IPS-20b (cell line): ENCODE measurements around the gene DCP1A.

ENCODE experiments used
- H3K27ac ChIP-seq: one replicate; pipeline ENCODE4 v1.5.1; 2013; ENCODE audit warnings: low read length
- H3K27me3 ChIP-seq: 2 replicates; pipeline ENCODE4 v1.6.1; 2013; ENCODE audit warnings: mild to moderate bottlenecking, low read length, inconsistent platforms; ENCODE audit not compliant: insufficient read depth
- H3K36me3 ChIP-seq: 2 replicates; pipeline ENCODE4 v1.6.1; 2013; ENCODE audit warnings: low read depth, mild to moderate bottlenecking, inconsistent platforms, low read length, moderate library complexity; ENCODE audit not compliant: insufficient read depth
- H3K4me1 ChIP-seq: 2 replicates; pipeline ENCODE4 v1.6.1; 2013; ENCODE audit warnings: mild to moderate bottlenecking, control low read depth, inconsistent platforms, low read length, moderate library complexity; ENCODE audit not compliant: insufficient read depth
- H3K4me3 ChIP-seq: 2 replicates; pipeline ENCODE4 v1.5.1; 2013; ENCODE audit warnings: mild to moderate bottlenecking, low read length, inconsistent platforms
- H3K9ac ChIP-seq: 2 replicates; pipeline ENCODE4 v1.6.1; 2013; ENCODE audit warnings: low read depth, mild to moderate bottlenecking, inconsistent platforms, low read length, moderate library complexity
- H3K9me3 ChIP-seq: 2 replicates; pipeline ENCODE4 v1.6.1; 2013; ENCODE audit warnings: mild to moderate bottlenecking, low read depth, low read length, inconsistent platforms; ENCODE audit not compliant: insufficient read depth

DCP1A gene

DNA sequence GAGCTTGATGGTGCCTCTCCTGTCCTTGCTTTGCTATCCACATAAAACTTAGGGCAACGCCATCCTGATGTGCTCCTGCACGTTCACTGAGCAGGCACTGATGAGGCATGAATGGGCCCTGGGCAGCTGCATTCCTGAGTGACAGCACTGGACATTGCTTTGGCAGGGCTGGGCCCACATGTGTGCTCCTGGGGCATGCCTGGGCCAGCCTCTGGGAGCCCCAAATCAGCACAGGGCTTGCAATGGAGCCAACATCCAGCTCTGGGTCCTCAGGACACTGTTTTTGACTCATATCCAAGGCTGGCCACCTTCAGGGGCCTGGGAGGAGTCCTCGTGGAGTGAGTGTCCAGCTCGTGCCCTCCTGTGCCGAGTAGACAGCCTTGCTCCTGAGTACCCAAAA, 85.6 kb downstream of the DCP1A start:
- H3K27ac ChIP-seq = no peak overlapping the region
- H3K9me3 ChIP-seq = no peaks in the 10 kb centered on the region
- no peak overlapping the region for H3K9ac ChIP-seq
- H3K27me3 ChIP-seq = 0 out of 2 replicates have a peak, but pooled peaks cover 9% of the 10 kb centered on the region
- H3K4me1 ChIP-seq = peaks cover 22% of the 10 kb centered on the region
- no peak overlapping the region for H3K4me3 ChIP-seq
- H3K36me3 ChIP-seq = no peaks in the 10 kb centered on the region

DNA sequence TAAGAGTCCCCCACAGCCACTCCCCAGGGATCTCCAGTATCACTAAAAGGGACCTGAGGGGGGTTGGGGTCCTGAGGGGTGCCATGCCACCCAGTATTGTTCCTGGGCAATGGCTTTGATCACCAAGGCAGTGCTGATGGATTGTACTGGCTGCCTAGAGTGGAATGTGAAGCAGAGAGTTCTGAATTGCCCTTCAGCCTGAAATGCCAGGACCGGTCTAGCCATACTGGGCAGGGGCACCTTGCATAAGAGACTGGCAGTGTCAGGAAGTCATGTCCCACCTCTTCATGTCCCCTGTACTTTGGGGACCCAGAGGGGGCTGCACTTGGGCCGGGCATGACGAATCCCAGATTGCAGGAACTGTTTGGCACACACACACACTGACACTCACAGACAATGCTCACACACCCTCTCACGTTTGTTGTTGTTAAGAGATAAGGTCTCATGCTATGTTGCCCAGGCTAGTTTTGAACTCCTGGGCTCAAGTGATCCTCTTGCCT, 87.0 kb downstream of the DCP1A start:
- Histone ChIP-seq H3K4me3 (no peak overlapping the region), H3K4me1 (peaks cover 22% of the 10 kb centered on the region), H3K27me3 (0 out of 2 replicates have a peak, but pooled peaks cover 9% of the 10 kb centered on the region), H3K36me3 (no peaks in the 10 kb centered on the region), H3K9ac (peak overlapping the region; percentile 13; the same call in 1 of the 2 replicates), H3K27ac (no peak overlapping the region), H3K9me3 (no peaks in the 10 kb centered on the region)

DNA sequence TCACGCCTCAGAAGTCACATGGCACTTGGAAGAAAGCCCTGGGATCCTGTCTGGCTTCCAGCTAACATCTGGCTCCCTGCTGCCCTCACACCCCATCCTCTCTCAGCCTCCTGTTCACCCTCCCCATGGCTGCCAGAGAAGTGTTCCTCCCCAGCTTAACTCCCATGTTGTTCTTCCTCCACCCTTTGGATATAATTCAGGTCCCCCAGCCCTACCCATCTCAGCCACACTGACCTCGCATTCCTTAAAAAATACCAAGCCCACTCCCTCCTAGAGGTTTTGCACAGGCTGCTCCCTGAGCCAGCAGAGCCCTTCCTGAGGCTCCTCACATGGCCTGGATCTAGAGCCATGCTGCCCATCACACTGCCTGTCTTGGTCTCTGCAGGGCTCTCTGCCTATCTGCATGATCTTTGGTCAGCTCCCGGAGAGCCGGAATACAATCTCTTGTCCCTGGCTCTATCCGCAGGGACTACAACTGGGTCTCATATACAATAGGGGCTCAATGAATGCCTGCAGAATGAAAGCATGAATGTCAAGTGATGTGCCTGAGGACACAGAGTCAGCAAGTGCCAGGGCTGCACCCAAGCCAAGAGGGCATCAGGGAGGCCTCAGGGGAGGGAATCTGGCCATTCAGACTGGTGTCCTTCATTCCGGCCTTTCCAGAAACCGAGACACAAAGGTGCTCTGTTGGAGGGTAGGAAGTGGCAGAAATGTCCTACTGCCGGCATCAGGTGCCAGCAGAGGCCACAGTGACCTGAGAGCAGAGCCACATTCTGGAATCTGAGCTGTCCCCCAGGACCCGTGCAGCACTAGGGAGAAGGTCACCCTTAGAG, 87.7 kb downstream of the DCP1A start:
- no peaks in the 10 kb centered on the region for H3K9me3 ChIP-seq
- no peaks in the 10 kb centered on the region for H3K36me3 ChIP-seq
- 0 out of 2 replicates have a peak, but pooled peaks cover 9% of the 10 kb centered on the region for H3K27me3 ChIP-seq
- H3K27ac ChIP-seq = peak overlapping the region; percentile 37
- H3K4me3 ChIP-seq = peak overlapping the region; percentile 33; the same call in 1 of the 2 replicates
- H3K9ac ChIP-seq = peak overlapping the region; percentile 53; the same call in 1 of the 2 replicates
- peaks cover 22% of the 10 kb centered on the region for H3K4me1 ChIP-seq

- Histone ChIP-seq H3K9me3 (no peaks in the 10 kb centered on the region), H3K36me3 (peaks cover 5% of the 10 kb centered on the region; the same call in 1 of the 2 replicates), H3K27me3 (0 out of 2 replicates have a peak, but pooled peaks cover 9% of the 10 kb centered on the region), H3K4me3 (peak overlapping the region; percentile 33; the same call in 1 of the 2 replicates), H3K4me1 (peaks cover 22% of the 10 kb centered on the region), H3K9ac (peak overlapping the region; percentile 53; the same call in 1 of the 2 replicates), H3K27ac (peak overlapping the region; percentile 37)
These were observed 88.5 kb downstream of the DCP1A start for GRCh38 chr3:53258600-53259426.

- Histone ChIP-seq H3K27ac (no peak overlapping the region), H3K4me3 (no peak overlapping the region), H3K9me3 (no peaks in the 10 kb centered on the region), H3K4me1 (peaks cover 22% of the 10 kb centered on the region), H3K9ac (no peak overlapping the region), H3K36me3 (peaks cover 8% of the 10 kb centered on the region; the same call in 1 of the 2 replicates), H3K27me3 (0 out of 2 replicates have a peak, but pooled peaks cover 9% of the 10 kb centered on the region)
These were observed 89.9 kb downstream of the DCP1A start for GRCh38 chr3:53257465-53257864.

DNA sequence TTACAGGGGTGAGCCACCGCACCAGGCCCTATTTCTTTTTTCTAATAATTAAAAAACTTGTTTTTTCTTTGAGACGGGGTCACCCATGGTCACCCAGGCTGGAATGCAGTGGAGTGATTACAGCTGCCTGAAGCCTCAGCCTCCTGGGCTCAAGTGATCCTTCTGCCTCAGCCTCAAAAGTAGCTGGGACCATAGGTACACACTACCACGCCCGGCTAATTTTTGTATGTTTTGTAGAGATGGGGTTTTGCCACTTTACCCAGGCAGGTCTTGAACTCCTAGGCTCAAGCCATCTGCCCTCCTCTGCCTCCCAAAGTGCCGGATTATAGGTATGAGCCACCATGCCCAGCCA, 90.7 kb downstream of the DCP1A start:
- H3K4me1 ChIP-seq = peaks cover 27% of the 10 kb centered on the region
- H3K36me3 ChIP-seq = peaks cover 8% of the 10 kb centered on the region; the same call in 1 of the 2 replicates
- H3K27me3 ChIP-seq = 0 out of 2 replicates have a peak, but pooled peaks cover 9% of the 10 kb centered on the region
- no peak overlapping the region for H3K4me3 ChIP-seq
- no peak overlapping the region for H3K27ac ChIP-seq
- H3K9ac ChIP-seq = no peak overlapping the region
- H3K9me3 ChIP-seq = no peaks in the 10 kb centered on the region

- peaks cover 13% of the 10 kb centered on the region; the same call in 1 of the 2 replicates for H3K36me3 ChIP-seq
- H3K27ac ChIP-seq = peak within 1 kb of the TSS; percentile 88
- peak within 1 kb of the TSS; percentile 98 for H3K4me3 ChIP-seq
- no peaks in the 10 kb centered on the region for H3K9me3 ChIP-seq
- H3K9ac ChIP-seq = peak within 1 kb of the TSS; percentile 99
- H3K4me1 ChIP-seq = peaks cover 34% of the 10 kb centered on the region
- H3K27me3 ChIP-seq = 0 out of 2 replicates have a peak, but pooled peaks cover 9% of the 10 kb centered on the region
These were observed 91.3 kb downstream of the DCP1A start, which contains the start of gene TKT for GRCh38 chr3:53255775-53256703. TKT (minus strand) TSS chr3:53256022; CDS start chr3:53255942, 80 bp downstream.

DNA sequence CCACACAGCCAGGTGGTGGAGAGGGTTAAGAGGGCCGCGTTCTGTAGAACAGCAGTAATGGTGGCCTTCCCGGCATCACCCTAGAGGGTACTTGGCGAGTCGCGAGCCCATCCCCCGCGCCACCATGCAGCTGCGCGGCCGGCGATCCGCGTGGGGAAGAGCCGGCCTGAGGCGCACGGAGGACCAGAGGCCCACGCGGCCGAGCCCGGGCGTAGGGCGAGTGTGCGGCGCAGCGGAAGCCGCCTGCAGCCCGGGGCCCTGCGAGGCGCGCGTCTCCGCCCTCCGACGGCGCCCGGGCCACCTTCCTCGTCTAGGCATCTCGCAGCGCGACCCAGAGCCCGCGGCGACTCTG, 91.9 kb downstream of the DCP1A start:
- Histone ChIP-seq H3K9me3 (no peaks in the 10 kb centered on the region), H3K4me3 (peak overlapping the region; percentile 98), H3K27ac (peak overlapping the region; percentile 88), H3K27me3 (0 out of 2 replicates have a peak, but pooled peaks cover 9% of the 10 kb centered on the region), H3K4me1 (peaks cover 40% of the 10 kb centered on the region), H3K9ac (peak overlapping the region; percentile 99), H3K36me3 (peaks cover 17% of the 10 kb centered on the region; the same call in 1 of the 2 replicates)

GRCh38 chr3:53254509-53255422, 92.6 kb downstream of the DCP1A start:
- no peaks in the 10 kb centered on the region for H3K9me3 ChIP-seq
- H3K9ac ChIP-seq = peak overlapping the region; percentile 99
- peaks cover 17% of the 10 kb centered on the region; the same call in 1 of the 2 replicates for H3K36me3 ChIP-seq
- H3K4me3 ChIP-seq = peak overlapping the region; percentile 98
- H3K27ac ChIP-seq = peak overlapping the region; percentile 88
- H3K4me1 ChIP-seq = peaks cover 40% of the 10 kb centered on the region
- 0 out of 2 replicates have a peak, but pooled peaks cover 9% of the 10 kb centered on the region for H3K27me3 ChIP-seq
